ENCODE measurements around the gene RFPL2.

RFPL2 gene

GRCh38 chr22:32204856-32205722, at the start of gene RFPL2:
RFPL2 (minus strand) TSS chr22:32205073; CDS start chr22:32202451, 2,622 bp downstream.
- no peak for DNase-seq (ENCODE audit: low read depth)

GRCh38 chr22:32249231-32249630, 44.4 kb upstream of the RFPL2 start:
- DNase-seq (ENCODE audit: low read depth) = no peak

GRCh38 chr22:32248276-32248675, 43.4 kb upstream of the RFPL2 start:
- no peak for DNase-seq (ENCODE audit: low read depth)

GRCh38 chr22:32246166-32246565, 41.3 kb upstream of the RFPL2 start:
- no peak for DNase-seq (ENCODE audit: low read depth)

- DNase-seq (ENCODE audit: low read depth) = no peak
Measured at GRCh38 chr22:32245042-32245441, 40.2 kb upstream of the RFPL2 start.

- DNase-seq (ENCODE audit: low read depth) = no peak
Measured at GRCh38 chr22:32244547-32244946, 39.7 kb upstream of the RFPL2 start.

- no peak for DNase-seq (ENCODE audit: low read depth)
Measured at GRCh38 chr22:32240461-32240860, 35.6 kb upstream of the RFPL2 start.

- DNase-seq (ENCODE audit: low read depth) = no peak
Measured at GRCh38 chr22:32237906-32238305, 33.0 kb upstream of the RFPL2 start.

- DNase-seq (ENCODE audit: low read depth) = no peak
Measured at GRCh38 chr22:32236970-32237369, 32.1 kb upstream of the RFPL2 start.

- no peak for DNase-seq (ENCODE audit: low read depth)
Measured at GRCh38 chr22:32233091-32233490, 28.2 kb upstream of the RFPL2 start.

GRCh38 chr22:32232191-32232830, 27.4 kb upstream of the RFPL2 start:
- DNase-seq (ENCODE audit: low read depth) = no peak

- DNase-seq (ENCODE audit: low read depth) = no peak
Measured at GRCh38 chr22:32226326-32227104, 21.6 kb upstream of the RFPL2 start.

- DNase-seq (ENCODE audit: low read depth) = no peak
Measured at GRCh38 chr22:32222991-32223390, 18.1 kb upstream of the RFPL2 start.

- DNase-seq (ENCODE audit: low read depth) = no peak
Measured at GRCh38 chr22:32219026-32219425, 14.2 kb upstream of the RFPL2 start.

GRCh38 chr22:32218470-32218869, 13.6 kb upstream of the RFPL2 start:
- no peak for DNase-seq (ENCODE audit: low read depth)

GRCh38 chr22:32217465-32217864, 12.6 kb upstream of the RFPL2 start:
- DNase-seq (ENCODE audit: low read depth) = no peak

- DNase-seq (ENCODE audit: low read depth) = no peak
Measured at GRCh38 chr22:32216911-32217310, 12.0 kb upstream of the RFPL2 start.

- DNase-seq (ENCODE audit: low read depth) = no peak
Measured at GRCh38 chr22:32211011-32211410, 6.1 kb upstream of the RFPL2 start.

GRCh38 chr22:32208681-32209080, 3.8 kb upstream of the RFPL2 start:
- no peak for DNase-seq (ENCODE audit: low read depth)

- no peak for DNase-seq (ENCODE audit: low read depth)
Measured at GRCh38 chr22:32207971-32208480, 3.2 kb upstream of the RFPL2 start.

- no peak for DNase-seq (ENCODE audit: low read depth)
Measured at GRCh38 chr22:32206774-32207758, 2.2 kb upstream of the RFPL2 start.

All from fibroblast of the conjunctiva (primary cell).